Heart right ventricle (tissue), 16 donors: Measurements from ENCODE around the gene ADGRA1. TPM values are rescaled to one million over a fixed set of nuclear protein-coding genes. Genes with fewer than 3 reads are reported as not detected.

Experiments used
- ATAC-seq, 8 donors: fragments of 200-7000 bp; cut with Tn5 transposase; one replicate each; pipeline ENCODE4 v1.9.1; 2020; ENCODE audit warnings: mild to moderate bottlenecking in 8 of 8, moderate library complexity in 8 of 8, moderate number of reproducible peaks in 1 of 8
- DNase-seq, 2 donors: peaks; one replicate each; pipeline ENCODE4 v3.0.0-alpha.2; 2020
- H3K27ac ChIP-seq, 10 donors: fragments of 200-600 bp; sonication (generic) in 2 of 10; one replicate each; pipeline versions ENCODE4 v1.5.0 to v1.8.0; 2020 to 2022; ENCODE audit warnings: mild to moderate bottlenecking in 3 of 10
- H3K27me3 ChIP-seq, 7 donors: fragments of 200-600 bp; one replicate each; pipeline ENCODE4 v1.8.0; 2021 to 2022; ENCODE audit warnings: mild to moderate bottlenecking in 2 of 7
- H3K36me3 ChIP-seq, 9 donors: fragments of 200-600 bp; sonication (generic) in 1 of 9; one replicate each; pipeline versions ENCODE4 v1.5.0 to v1.8.0; 2020 to 2022; ENCODE audit warnings: mild to moderate bottlenecking in 2 of 9
- H3K4me1 ChIP-seq, 9 donors: fragments of 200-600 bp; sonication (generic) in 1 of 9; one replicate each; pipeline versions ENCODE4 v1.5.0 to v1.8.0; 2020 to 2022; ENCODE audit warnings: mild to moderate bottlenecking in 4 of 9
- H3K4me3 ChIP-seq, 10 donors: fragments of 200-600 bp; sonication (generic) in 2 of 10; one replicate each; pipeline versions ENCODE4 v1.5.0 to v1.8.0; 2020 to 2022; ENCODE audit warnings: mild to moderate bottlenecking in 7 of 10, moderate library complexity in 2 of 10
- H3K9me3 ChIP-seq, 11 donors: fragments of 200-600 bp in 10 of 11; sonication (generic) in 2 of 11; one replicate each; pipeline versions ENCODE4 v1.5.0 to v1.8.0; 2013 to 2022; ENCODE audit warnings: mild to moderate bottlenecking in 2 of 11, control low read depth in 1 of 11, moderate library complexity in 1 of 11
- CTCF ChIP-seq, 9 donors: fragments of 200-600 bp; sonication (generic) in 2 of 9; IDR thresholded peaks; one replicate each; pipeline versions ENCODE4 v1.5.0 to v1.8.0; 2021 to 2022; ENCODE audit warnings: antibody characterized with exemption in 9 of 9, mild to moderate bottlenecking in 5 of 9, moderate library complexity in 1 of 9
- WGBS, 2 donors: extraction: QIAGEN DNeasy Blood & Tissue Kit; methylation state at CpG; one replicate each; pipeline ENCODE4 v1.1.7; 2013; ENCODE audit warnings: inconsistent platforms in 1 of 2; 5-methylcytosine and 5-hydroxymethylcytosine counted together
- intact Hi-C, 10 donors: fragments of 100-400 bp; cut with DNase I; formaldehyde crosslinking; loops; one replicate each; pipeline versions ENCODE4 v1.11.1 to v1.14.2; 2022
- long read RNA-seq, 3 donors: library from polyadenylated mRNA; unstranded; transcript quantifications; one replicate each; pipeline ENCODE4 v2.0.0, GENCODE V29; 2020 to 2021
- polyA plus RNA-seq, 2 donors: library from polyadenylated mRNA; stranded (reverse); fragments of 200-250 nt; gene quantifications; one replicate each; pipeline ENCODE4 v1.2.3, GENCODE V29; 2013
- total RNA-seq, 10 donors: library from RNA; stranded (reverse); fragmentation: NEBNext Ultra II Directional in 3 of 10; extraction: Animal tissue kit (Norgen Biotek cat#: 25700) in 3 of 10; gene quantifications; one replicate each; pipeline versions ENCODE4 v1.2.1 to v1.2.4, GENCODE V29; 2021 to 2023
- donor health status: Arrhythmogenic right ventricular cardiomyopathy.
- donor health status: ischemic (EF 13 %, LVEDD 7.1; RV severe dilation, severe dysfunction).
- donor health status: healthy with polysubstance abuse.
- donor health status: DM: no; HTN: yes; CAD: no.
- donor health status: DM: no; HTN: no; CAD: no.
- donor health status: ischemic (EF 25% LVEDD 6.9; RV normal size, moderate dysfunction).
- donor health status: ischemic (EF 25% LVEDD 5.7; RV mildly dilated, moderate dysfunction).
- donor health status: healthy.
- donor health status: DM: yes; HTN: yes; CAD: no.
- donor health status: Ischemic cardiomyopathy.
- donor health status: ischemic (EF 35%, LVEDD 5.7; RV mildly dilated, moderate dysfunction).
- donor health status: nonischemic (EF 11% LVEDD 7.7; RV severe dilation, severe dysfunction).
- donor health status: DM: yes; HTN: yes; CAD: no.
- donor health status: PGD.
- donor health status: ischemic (EF 29% LVEDD 5.4; RV normal size, mild dysfunction).
- donor health status: nonischemic (EF 23%, LVEDD 6.1; RV moderate dilation, normal function).

The ADGRA1 gene, protein sequence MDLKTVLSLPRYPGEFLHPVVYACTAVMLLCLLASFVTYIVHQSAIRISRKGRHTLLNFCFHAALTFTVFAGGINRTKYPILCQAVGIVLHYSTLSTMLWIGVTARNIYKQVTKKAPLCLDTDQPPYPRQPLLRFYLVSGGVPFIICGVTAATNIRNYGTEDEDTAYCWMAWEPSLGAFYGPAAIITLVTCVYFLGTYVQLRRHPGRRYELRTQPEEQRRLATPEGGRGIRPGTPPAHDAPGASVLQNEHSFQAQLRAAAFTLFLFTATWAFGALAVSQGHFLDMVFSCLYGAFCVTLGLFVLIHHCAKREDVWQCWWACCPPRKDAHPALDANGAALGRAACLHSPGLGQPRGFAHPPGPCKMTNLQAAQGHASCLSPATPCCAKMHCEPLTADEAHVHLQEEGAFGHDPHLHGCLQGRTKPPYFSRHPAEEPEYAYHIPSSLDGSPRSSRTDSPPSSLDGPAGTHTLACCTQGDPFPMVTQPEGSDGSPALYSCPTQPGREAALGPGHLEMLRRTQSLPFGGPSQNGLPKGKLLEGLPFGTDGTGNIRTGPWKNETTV
- under 1 TPM in 5 of 10 donors, not detected in 5; 0.09 to 0.21 (median 0.11) TPM for total RNA-seq
- under 1 TPM in 1 of 2 donors, not detected in 1; under 0.01 TPM for polyA plus RNA-seq
- long read RNA-seq, donor 1, partial matches to known transcripts: 0 of 1 reads
- long read RNA-seq, donor 1, other reads (novel, unspliced or antisense): 1 of 1 reads
- long read RNA-seq, donor 2: 0 reads
- long read RNA-seq, donor 3: 0 reads

DNA sequence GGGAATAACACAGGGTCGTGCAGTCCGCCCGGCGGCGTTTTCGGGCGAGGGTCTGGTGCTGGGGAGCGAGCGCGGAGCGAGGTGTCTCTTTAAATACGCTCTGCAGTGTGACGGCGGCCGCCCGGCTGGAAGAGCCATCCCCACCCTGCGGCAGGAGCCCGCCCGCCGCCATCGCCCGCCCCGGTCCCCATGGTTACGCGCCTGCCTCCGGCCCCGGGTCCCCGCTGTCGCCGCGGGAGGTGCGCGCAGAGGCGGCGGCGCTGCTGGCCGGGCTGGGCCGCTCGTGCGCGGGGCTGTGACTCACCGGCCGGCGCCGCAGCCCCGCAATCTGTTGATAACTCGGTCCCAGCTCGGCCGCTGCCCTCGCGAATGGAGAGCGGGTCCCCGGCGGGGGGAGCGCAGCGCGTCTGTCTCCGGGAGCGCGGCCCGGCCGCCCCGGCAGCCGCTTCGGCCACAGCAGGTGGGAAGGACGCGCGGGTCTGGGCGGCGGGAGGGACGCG lies at the start of gene ADGRA1:
Gene ADGRA1, plus strand, starts transcription at position 246 of the 500 bp plus-strand sequence. CDS start 986 bp downstream, outside the sequence.
- ATAC-seq: no peak
- H3K27me3 ChIP-seq: peaks cover 36 to 94% (median 83%) of the 10 kb centered on the region in 7 donors
- peak within 1 kb of the TSS in 7 of 10 donors; percentile 12 to 38 (median 26) for H3K4me3 ChIP-seq
- H3K4me1 ChIP-seq: peaks cover 0 to 9% (median 0%) of the 10 kb centered on the region in 9 donors
- no peak for DNase-seq
- no peaks in the 10 kb centered on the region for H3K9me3 ChIP-seq
- no peak within 1 kb of the TSS for H3K27ac ChIP-seq
- TF ChIP-seq CTCF (IDR thresholded peaks at IDR 0.05): no peak
- H3K36me3 ChIP-seq: no peaks in the 10 kb centered on the region
- intact Hi-C loops: no loop called here
- WGBS, 2 donors: 1% methylated on average over 51 to 72 of the region's 72 CpGs

DNA sequence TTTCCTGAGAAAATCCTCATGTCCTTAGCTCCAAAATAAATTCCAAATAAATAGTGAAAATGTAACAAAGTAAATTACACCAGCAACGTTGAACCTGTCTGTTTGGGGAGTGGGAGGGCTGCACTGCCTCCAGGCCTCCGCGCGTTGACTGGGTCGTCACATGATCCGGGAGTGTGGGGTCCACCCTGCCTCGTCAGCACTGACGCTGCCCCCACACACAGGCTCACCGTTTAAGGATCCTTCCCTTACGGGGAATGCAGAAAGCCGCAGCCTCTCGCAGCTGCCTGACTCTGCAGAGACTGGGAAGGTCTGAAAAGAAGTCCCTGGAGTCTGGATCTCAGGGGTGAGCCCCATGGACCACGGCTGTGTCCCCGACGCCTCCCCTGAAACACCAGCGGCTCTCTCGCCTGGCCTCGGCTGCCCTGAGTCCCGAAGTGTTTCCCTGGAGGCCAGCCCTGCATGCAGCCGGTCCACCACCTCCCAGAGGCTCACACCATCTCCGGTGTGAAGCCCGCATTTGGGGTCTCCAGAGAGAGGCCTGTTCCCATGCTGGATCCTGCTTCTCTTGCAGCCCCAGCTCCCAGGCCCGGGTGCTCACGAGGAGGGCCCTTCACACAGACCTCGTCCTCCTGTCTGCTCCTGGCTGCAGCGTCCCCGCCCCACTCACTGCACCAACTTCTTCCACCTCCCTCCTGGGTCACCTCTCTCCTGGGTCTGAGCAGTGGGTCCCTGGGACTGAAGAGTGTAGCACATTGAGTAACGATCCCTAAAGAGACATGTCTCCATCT lies 49.5 kb upstream of the ADGRA1 start:
- Histone ChIP-seq H3K27ac (no peak overlapping the region), H3K27me3 (peaks cover 0 to 58% (median 36%) of the 10 kb centered on the region in 7 donors), H3K4me1 (no peaks in the 10 kb centered on the region), H3K4me3 (no peak overlapping the region), H3K36me3 (no peaks in the 10 kb centered on the region), H3K9me3 (no peaks in the 10 kb centered on the region)
- intact Hi-C loops: no loop called here
- no peak for TF ChIP-seq CTCF (IDR thresholded peaks at IDR 0.05)
- ATAC-seq (no peak), DNase-seq (no peak)
- WGBS, 2 donors: 59 to 62% methylated on average over 28 of the region's 28 CpGs

DNA sequence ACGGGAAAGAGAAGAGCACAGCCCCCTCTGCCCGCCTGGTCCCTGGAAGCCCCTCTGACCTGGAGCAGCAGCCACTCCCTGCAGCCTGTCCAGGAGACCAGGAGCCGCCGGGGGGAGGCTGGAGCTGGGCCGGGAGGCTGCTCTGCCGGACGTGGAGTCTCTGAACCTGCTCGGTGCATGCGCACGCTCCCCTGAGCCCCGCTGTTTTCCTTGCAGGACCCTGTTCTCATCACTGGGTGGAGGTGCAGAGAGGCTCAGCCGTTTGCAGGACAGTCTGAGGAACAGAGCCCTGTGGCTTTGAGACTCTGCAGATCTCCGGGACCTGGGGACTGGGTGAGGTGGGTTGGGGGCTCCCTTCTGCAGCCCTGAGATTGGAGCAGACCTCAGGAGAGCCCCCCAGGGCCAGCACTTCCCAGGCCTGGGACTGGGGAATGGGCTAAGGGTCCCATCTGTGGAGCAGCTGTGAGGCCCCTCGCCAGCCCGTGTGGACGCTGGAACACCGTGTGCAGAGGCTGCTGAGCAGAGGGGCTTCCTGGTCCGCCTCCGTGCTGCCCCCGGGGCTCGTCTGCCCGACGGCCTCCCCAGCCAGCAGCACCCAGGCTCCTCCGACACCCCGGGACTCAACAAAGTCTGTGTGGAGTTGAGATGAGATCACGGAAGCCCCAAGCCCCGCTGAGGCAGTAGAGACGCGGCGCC lies 48.5 kb upstream of the ADGRA1 start:
- Histone ChIP-seq H3K27ac (no peak overlapping the region), H3K4me1 (no peaks in the 10 kb centered on the region), H3K4me3 (no peak overlapping the region), H3K27me3 (peaks cover 0 to 66% (median 41%) of the 10 kb centered on the region in 7 donors), H3K9me3 (no peaks in the 10 kb centered on the region), H3K36me3 (no peaks in the 10 kb centered on the region)
- 45 to 46% methylated on average over 30 of the region's 30 CpGs for WGBS, 2 donors
- intact Hi-C loops: no loop called here
- ATAC-seq: no peak
- TF ChIP-seq CTCF (IDR thresholded peaks at IDR 0.05): no peak
- no peak for DNase-seq
